ENCODE measurements around the gene GALNT18.

GRCh38 chr11:11336664-11337063 is 285.1 kb downstream of the GALNT18 start:
- TF ChIP-seq CTCF (IDR thresholded peaks at IDR 0.05) (no peak), POLR2A (IDR thresholded peaks at IDR 0.05) (no peak)

All from right lobe of liver (tissue), 4 donors.